GM18907 (cell line): ENCODE results near the gene NEURL2.
"Not testable (repeated sequence)": the region's sequence is repeated elsewhere in the genome, so short reads cannot be mapped to it uniquely, and the experiment has no call there.

Source experiments
- ATAC-seq: cut with Tn5 transposase; IDR thresholded peaks from one replicate; pipeline ENCODE4 v1.9.1; 2021; ENCODE audit warnings: mild to moderate bottlenecking, moderate library complexity; ENCODE audit not compliant: unreplicated experiment

NEURL2 gene

GRCh38 chr20:45890985-45891983 is at the start of gene NEURL2, which contains the start of gene CTSA:
NEURL2 (minus strand) TSS chr20:45891208; CDS start chr20:45890991, 217 bp downstream.
CTSA (plus strand) TSS chr20:45891335; CDS start chr20:45891569, 234 bp downstream.
- ATAC-seq = peak; percentile 75

GRCh38 chr20:45940469-45940868 is 49.5 kb upstream of the NEURL2 start:
- no peak for ATAC-seq

GRCh38 chr20:45940053-45940452 is 49.0 kb upstream of the NEURL2 start:
- ATAC-seq = no peak

- no peak for ATAC-seq
Measured at GRCh38 chr20:45938727-45939438, 47.9 kb upstream of the NEURL2 start.

- no peak for ATAC-seq
Measured at GRCh38 chr20:45937765-45938164, 46.8 kb upstream of the NEURL2 start.

GRCh38 chr20:45935416-45936046 is 44.5 kb upstream of the NEURL2 start:
- peak; percentile 28 for ATAC-seq

GRCh38 chr20:45934586-45935415 is 43.8 kb upstream of the NEURL2 start, which contains the start of gene PCIF1:
PCIF1 (plus strand) TSS chr20:45934683; CDS start chr20:45939000, 4,317 bp downstream.
- ATAC-seq = peak; percentile 77

- peak; percentile 26 for ATAC-seq
Measured at GRCh38 chr20:45934046-45934585, 43.1 kb upstream of the NEURL2 start.

- ATAC-seq = peak; percentile 21
Measured at GRCh38 chr20:45933266-45934045, 42.4 kb upstream of the NEURL2 start.

- not testable (repeated sequence) for ATAC-seq
Measured at GRCh38 chr20:45931680-45932079, 40.7 kb upstream of the NEURL2 start.

- no peak for ATAC-seq
Measured at GRCh38 chr20:45927071-45927878, 36.3 kb upstream of the NEURL2 start.

GRCh38 chr20:45926731-45927070 is 35.7 kb upstream of the NEURL2 start:
- no peak for ATAC-seq

GRCh38 chr20:45925821-45926506 is 35.0 kb upstream of the NEURL2 start:
- ATAC-seq = no peak

GRCh38 chr20:45924391-45925261 is 33.6 kb upstream of the NEURL2 start:
- no peak for ATAC-seq

- no peak for ATAC-seq
Measured at GRCh38 chr20:45921337-45922189, 30.6 kb upstream of the NEURL2 start.
